Hepatic stellate cell (primary cell): Measurements from ENCODE around the gene PFKFB2.

Experiments used
- DNase-seq: peaks from one replicate; pipeline ENCODE4 v3.0.0; 2011; ENCODE audit warnings: low spot score

PFKFB2 gene

DNA sequence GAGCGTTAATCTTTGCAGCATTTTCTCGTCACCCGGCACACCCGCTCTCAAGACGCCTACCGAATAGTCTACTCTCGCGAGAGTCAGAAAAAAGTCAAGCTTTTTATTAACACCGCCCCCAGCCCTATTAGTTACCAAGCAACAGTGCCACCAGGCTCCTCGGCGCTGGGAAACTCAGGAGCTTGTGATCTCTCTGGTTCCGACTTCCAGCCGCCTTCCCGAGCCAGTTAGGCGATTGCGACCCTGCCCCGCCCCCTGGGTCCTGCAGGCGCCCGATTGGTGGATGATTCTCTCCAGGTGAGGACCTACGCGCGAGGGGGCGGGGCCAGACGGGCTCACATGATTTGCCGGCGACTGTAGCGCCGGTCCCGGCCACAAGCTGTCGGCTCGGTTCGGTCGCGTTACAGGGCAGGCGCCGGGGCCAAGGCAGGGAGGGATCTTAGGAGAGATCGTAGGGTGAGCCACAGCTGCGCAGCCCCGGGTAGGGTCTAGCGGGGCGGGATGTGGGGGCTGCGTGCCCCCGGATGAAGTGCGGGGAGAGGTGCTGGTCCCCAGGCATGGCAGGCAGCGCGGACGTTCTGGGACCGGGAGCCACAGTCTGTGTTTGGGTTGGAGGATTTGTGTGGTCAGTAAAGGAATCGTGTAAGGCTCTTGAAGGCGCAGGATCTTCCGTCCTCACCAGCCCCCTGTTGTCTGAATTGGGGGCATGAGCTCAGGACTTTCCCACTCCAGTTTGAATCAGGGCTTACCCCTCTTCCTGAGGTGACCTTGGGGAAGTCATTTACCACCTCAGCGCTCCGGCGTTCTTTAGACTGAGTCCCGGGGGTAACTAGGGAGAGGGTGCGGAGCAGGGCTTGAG, at the start of gene PFKFB2:
PFKFB2 (plus strand) TSS at position 365 of the 859 bp plus-strand sequence. CDS start 1,443 bp downstream, outside the sequence.
- peak; percentile 90 for DNase-seq

DNA sequence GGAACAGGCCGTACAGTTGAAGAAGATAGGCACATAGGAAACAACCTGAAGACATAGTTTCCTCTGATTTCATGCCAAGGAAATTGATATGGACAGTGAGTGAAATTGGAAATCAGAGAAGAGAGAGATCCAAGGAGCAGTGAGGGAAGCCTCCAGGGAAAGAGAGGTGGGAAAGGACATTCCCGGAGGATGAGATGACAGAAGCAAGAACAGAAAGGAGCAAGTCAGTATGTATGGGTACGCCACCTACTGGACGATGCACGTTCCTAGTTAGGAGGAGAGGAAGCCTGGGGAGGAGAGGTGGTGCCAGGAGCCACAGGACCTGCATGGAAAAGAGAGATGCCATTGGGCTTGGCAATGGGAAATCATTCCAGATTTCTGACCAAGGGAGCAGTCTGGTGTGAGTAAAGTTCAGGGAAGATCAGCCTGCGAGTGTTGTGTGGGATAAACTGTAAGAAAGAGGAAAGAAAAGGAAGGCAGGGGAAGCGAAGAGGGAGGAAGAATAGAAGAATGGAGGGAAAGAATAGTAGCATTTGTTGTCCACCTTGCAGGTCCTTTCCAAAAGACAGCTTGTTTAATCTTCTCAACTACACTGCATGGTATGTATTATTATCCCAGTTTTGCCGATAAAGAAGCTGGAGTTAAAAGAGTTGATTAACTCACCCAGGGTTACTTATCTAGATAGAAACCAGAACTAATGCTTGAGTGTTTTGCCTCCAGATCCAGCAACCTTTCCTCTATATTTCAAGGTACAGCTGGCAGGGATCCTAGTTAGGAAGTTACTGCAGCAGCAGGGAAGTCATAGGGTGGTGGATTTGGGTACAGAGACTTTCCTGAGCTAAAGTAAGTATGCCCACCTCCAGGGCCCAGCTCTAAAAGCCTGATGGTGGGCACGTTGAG, 47.9 kb upstream of the PFKFB2 start:
- peak; percentile 69 for DNase-seq

DNA sequence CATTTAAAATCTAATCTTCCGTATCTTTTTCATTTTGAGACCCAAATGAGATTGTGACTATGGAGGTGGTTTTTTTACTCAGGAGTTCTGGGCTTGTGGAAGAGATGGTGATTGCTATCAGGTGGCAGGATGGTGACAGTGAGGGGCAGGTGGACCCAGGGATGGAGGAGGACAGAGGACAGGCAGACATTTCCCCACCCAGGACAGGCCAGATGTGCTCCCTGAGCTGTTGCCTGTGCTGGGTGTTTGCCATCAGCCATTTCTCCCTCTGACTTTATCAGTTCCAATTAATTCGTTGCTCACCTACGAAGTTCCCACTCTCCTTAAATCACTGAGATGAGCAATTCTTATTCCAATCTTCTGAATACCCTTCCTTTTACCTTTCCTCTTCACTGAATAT, 47.0 kb upstream of the PFKFB2 start:
- no peak for DNase-seq

- no peak for DNase-seq
These were observed 46.2 kb upstream of the PFKFB2 start for GRCh38 chr1:207006914-207007313.

- DNase-seq, result peak; percentile 76
These were observed 45.6 kb upstream of the PFKFB2 start for GRCh38 chr1:207007352-207008033.

- DNase-seq, result no peak
These were observed 43.8 kb upstream of the PFKFB2 start for GRCh38 chr1:207009182-207009850.

- DNase-seq, result no peak
These were observed 43.1 kb upstream of the PFKFB2 start for GRCh38 chr1:207009945-207010344.

DNA sequence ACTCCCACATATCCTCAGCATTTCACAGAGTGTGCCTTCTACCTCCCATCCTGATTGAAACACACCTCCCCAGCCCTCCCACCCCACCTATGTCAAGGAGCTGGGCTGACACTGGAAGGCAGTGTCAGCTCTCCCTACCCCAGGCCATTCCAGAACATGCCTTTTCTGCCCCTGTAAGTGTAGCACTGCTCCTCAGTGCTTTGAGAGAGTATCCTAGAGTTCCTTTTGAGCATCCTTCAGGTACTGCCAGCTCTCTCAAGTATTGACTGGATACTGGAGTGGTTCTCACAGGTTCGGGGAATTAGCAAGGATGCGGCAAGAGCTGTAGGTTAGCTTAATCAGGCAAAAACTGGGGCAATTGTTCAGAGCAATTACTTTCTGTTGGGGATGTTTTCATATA, 42.3 kb upstream of the PFKFB2 start:
- no peak for DNase-seq

- no peak for DNase-seq
These were observed 39.6 kb upstream of the PFKFB2 start for GRCh38 chr1:207013321-207014085.

DNA sequence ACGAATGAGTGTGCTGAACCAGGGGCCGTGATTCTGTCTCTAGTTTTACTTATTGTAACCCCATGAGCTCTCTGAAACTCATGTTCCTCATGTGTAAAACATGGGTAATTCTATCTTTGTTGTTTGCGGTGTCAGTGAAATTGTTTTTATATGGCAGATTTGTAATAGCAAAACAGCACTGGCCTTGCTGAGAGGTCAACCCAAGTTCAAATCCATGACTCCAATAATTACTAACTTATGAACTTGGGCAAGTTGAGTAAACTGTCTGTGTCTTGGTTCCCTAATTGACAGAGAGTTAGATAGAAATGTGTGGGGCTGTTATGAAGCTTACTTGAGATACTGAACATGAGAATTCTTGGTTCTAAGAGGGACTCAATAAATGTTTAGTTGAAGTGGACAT, 38.3 kb upstream of the PFKFB2 start:
- DNase-seq, result no peak

- no peak for DNase-seq
These were observed 37.3 kb upstream of the PFKFB2 start for GRCh38 chr1:207015791-207016190.

DNA sequence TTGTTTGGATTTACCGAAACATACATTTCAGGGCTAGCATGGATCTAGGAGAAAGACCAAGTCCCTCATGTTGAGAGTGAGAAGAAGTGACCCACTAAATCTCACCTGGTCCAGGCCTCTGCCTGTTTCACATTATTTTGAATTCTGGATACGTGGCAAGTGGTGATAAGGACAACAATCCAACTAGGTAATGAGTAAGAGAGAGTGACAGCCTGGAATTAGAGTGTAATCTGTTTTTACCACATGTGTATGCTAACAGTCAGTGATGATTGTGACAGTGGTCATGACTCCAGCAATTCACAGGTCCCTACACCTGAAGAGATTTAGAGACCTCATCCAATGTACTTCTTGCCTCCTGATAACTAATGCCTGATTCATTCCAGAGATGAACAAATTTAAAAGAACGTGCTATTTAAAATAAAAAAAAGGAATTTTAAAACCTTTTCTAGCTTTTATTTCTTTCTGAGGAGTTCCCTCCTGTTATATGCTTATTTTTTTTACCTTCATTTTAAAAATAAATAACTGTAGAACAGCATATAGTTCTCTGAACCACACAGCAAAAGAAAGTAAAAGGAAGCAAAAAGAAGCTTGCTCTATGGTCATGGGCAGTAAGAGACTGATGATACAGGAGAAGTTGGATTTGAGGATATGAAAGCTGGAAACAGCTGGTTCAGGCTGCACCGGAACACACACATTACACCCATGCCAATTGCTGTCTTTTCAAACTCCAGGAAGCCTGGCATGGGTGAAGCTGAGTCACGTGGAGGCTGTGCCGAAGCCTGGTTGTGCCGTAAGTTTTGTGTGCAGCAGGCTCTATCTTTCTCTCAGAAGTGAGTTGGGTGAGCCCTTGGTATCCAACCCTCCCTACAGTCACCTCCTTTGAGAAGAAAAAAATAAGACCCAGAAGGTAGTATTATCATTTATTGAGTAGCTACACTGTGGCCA, 35.2 kb upstream of the PFKFB2 start:
- no peak for DNase-seq

GRCh38 chr1:207018707-207019106, 34.4 kb upstream of the PFKFB2 start:
- DNase-seq, result no peak

DNA sequence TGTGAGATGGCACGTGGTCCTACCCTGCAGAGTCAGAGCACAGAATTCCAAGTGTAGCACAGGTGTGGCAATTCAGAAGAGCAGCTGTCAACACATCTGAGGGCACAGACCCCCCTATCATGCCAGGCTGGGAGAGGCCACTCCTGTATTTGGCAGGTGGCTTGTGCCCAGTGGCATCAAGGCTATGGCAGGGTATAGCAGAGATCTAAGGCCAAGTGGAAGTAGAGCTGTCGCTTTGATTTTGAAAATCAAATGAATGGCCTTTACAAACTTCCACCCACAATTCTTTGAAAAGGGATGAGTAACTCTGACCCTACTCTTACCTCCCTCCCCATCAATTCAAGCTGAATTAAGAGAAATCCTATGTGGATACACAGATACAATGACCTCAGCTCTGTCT, 33.9 kb upstream of the PFKFB2 start:
- DNase-seq, result no peak

DNA sequence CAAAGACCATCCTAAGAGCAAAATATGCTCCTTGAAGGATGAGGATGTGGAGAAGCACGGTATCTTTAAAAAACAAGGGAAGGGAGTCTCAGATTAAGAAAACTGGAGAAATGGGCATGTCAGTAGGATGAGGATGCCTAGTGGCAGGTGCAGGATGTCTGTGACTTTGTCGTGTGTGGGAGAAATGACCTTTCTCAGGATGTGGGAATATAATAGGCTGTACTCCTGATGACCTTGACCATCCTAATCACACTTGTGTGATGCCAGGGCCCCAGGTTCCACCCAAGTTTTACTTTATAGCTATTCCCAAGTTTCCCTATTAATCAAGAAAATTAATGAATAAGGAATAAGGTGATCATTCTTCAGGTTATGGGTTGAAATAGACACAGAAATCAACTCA, 33.4 kb upstream of the PFKFB2 start:
- no peak for DNase-seq

DNA sequence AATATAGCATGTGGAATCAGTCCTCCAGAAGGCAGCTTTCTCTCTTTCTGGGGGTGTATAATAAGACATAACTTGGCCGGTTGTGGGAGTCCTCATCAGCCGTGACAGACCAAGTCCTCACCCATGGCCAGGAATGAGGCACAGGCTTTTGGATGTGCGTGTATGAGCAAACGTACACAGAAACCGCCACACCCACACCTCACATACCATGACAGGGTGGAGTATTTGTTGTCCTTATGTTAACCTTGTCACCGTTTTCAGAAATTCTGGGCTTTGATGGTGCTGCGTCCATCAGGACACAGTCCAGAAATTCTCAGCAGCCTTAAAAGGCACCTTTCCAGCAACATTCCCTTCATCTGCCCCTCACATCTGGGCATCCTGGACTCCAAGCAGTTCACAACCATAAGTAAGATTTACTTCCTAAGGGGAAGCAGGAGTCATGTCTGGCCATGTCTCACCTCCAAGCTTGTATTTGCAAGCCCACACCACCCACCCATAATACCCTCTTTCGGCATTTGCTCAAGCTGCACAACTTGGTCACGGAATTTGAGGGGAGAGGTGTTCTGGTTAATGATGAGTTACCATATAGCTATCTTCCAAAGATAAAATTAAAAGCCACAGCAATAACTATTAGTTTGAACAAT, 32.9 kb upstream of the PFKFB2 start:
- no peak for DNase-seq

GRCh38 chr1:207020709-207021107, 32.4 kb upstream of the PFKFB2 start:
- no peak for DNase-seq

GRCh38 chr1:207021139-207021861, 31.8 kb upstream of the PFKFB2 start:
- DNase-seq, result no peak
